ENCODE results near the gene TNIP3.

GRCh38 chr4:121107507-121107906 lies 56.6 kb downstream of the TNIP3 start:
- TF ChIP-seq CTCF (optimal IDR thresholded peaks at IDR 0.05 in 1 of 3, IDR thresholded peaks at IDR 0.05 in 1 of 3, conservative IDR thresholded peaks at IDR 0.05 in 1 of 3; ENCODE audit: extremely low read depth in 1 of 3, insufficient read depth in 2 of 3, low read length in 3 of 3) = no peak
- no peak for TF ChIP-seq EZH2 (IDR thresholded peaks at IDR 0.05; ENCODE audit: low read length)

Measured in keratinocyte (primary cell).